NCI-H82 treated with DMSO at 0.1 percent for 48 hours (cell line): Measurements from ENCODE around the gene RPS23.

Source experiments
- DNase-seq: peaks from one replicate; lab custom pipeline; 2025; ENCODE audit not compliant: unreplicated experiment; lab: John Stamatoyannopoulos, UW

The RPS23 gene

GRCh38 chr5:82277987-82278710, at the start of gene RPS23:
Gene RPS23 (minus strand): TSS chr5:82278354. CDS start chr5:82278323, 31 bp downstream.
- peak; percentile 72 for DNase-seq

GRCh38 chr5:82327941-82328340, 49.8 kb upstream of the RPS23 start:
- DNase-seq = no peak

GRCh38 chr5:82325996-82326395, 47.8 kb upstream of the RPS23 start:
- no peak for DNase-seq

GRCh38 chr5:82325155-82325554, 47.0 kb upstream of the RPS23 start:
- no peak for DNase-seq

GRCh38 chr5:82320966-82321365, 42.8 kb upstream of the RPS23 start:
- DNase-seq = no peak

GRCh38 chr5:82319651-82320376, 41.7 kb upstream of the RPS23 start:
- no peak for DNase-seq

- DNase-seq = no peak
Observed at GRCh38 chr5:82319192-82319591, 41.0 kb upstream of the RPS23 start.

- DNase-seq = no peak
Observed at GRCh38 chr5:82314964-82315758, 37.0 kb upstream of the RPS23 start.

GRCh38 chr5:82313016-82313415, 34.9 kb upstream of the RPS23 start:
- no peak for DNase-seq

- peak; percentile 19 for DNase-seq
Observed at GRCh38 chr5:82312373-82312856, 34.3 kb upstream of the RPS23 start.

- peak; percentile 68 for DNase-seq
Observed at GRCh38 chr5:82309091-82309531, 31.0 kb upstream of the RPS23 start.

GRCh38 chr5:82308416-82308815, 30.3 kb upstream of the RPS23 start:
- DNase-seq = no peak

GRCh38 chr5:82307451-82307850, 29.3 kb upstream of the RPS23 start:
- peak; percentile 13 for DNase-seq

GRCh38 chr5:82306151-82306550, 28.0 kb upstream of the RPS23 start:
- DNase-seq = peak; percentile 22

- DNase-seq = no peak
Observed at GRCh38 chr5:82301190-82301589, 23.0 kb upstream of the RPS23 start.

- no peak for DNase-seq
Observed at GRCh38 chr5:82298668-82299067, 20.5 kb upstream of the RPS23 start.

- no peak for DNase-seq
Observed at GRCh38 chr5:82297711-82298110, 19.6 kb upstream of the RPS23 start.

- no peak for DNase-seq
Observed at GRCh38 chr5:82296929-82297328, 18.8 kb upstream of the RPS23 start.

GRCh38 chr5:82295959-82296531, 17.9 kb upstream of the RPS23 start:
- no peak for DNase-seq

- no peak for DNase-seq
Observed at GRCh38 chr5:82295144-82295543, 17.0 kb upstream of the RPS23 start.

- DNase-seq = no peak
Observed at GRCh38 chr5:82291420-82291819, 13.3 kb upstream of the RPS23 start.
